ENCODE results near the gene KHDRBS2.

Gene KHDRBS2

DNA sequence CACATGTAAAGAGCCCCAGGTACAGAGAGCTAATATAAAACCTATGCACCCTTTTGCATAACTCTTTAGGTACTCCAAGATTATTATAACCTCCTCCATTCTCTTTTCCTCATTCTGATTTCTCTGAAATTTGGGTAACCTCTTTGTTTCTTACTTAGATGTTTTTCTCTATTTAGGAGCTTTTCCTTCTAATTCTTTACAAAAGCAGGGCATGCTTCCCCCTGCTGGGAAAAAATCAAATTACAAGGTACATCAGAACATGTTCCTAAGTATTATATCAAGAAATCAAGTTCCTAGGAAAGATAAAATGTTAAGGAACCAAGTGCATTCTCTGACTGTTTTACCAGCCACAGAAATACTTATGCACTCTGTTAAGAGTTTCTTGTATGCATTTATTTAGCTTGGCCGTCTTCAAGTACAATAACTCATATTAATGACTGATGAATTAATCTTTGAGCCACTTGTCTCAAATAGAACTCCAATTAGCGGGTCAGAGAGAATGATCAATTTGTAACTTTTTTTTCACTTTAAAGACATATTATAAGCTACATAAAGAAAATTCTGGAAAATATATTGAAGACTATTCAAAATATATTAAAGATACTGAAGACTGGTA, 2.1 kb downstream of the KHDRBS2 start:
- TF ChIP-seq TAF1 (IDR thresholded peaks at IDR 0.05; ENCODE audit: borderline replicate concordance, insufficient read depth, low read length): no peak

GRCh38 chr6:62283365-62283764, 2.7 kb downstream of the KHDRBS2 start:
- TF ChIP-seq TAF1 (IDR thresholded peaks at IDR 0.05; ENCODE audit: borderline replicate concordance, insufficient read depth, low read length): no peak
- no peak for TF ChIP-seq SIN3A (IDR thresholded peaks at IDR 0.05; ENCODE audit: borderline replicate concordance, insufficient read depth, low read length)
- TF ChIP-seq FOXP2 (optimal IDR thresholded peaks at IDR 0.05; ENCODE audit: borderline replicate concordance, extremely low read depth, extremely low read length, insufficient read depth): no peak
- TF ChIP-seq POLR2AphosphoS5 (IDR thresholded peaks at IDR 0.05; ENCODE audit: low read depth, low read length): no peak
- TF ChIP-seq REST (IDR thresholded peaks at IDR 0.05; ENCODE audit: insufficient read depth in 1 of 2, low read depth in 2 of 2, low read length in 2 of 2): no peak

GRCh38 chr6:62280099-62280498, 5.9 kb downstream of the KHDRBS2 start:
- TF ChIP-seq POLR2AphosphoS5 (IDR thresholded peaks at IDR 0.05; ENCODE audit: low read depth, low read length) (no peak), TAF1 (IDR thresholded peaks at IDR 0.05; ENCODE audit: borderline replicate concordance, insufficient read depth, low read length) (no peak), REST (IDR thresholded peaks at IDR 0.05; ENCODE audit: insufficient read depth in 1 of 2, low read depth in 2 of 2, low read length in 2 of 2) (no peak), SIN3A (IDR thresholded peaks at IDR 0.05; ENCODE audit: borderline replicate concordance, insufficient read depth, low read length) (no peak), FOXP2 (optimal IDR thresholded peaks at IDR 0.05; ENCODE audit: borderline replicate concordance, extremely low read depth, extremely low read length, insufficient read depth) (no peak)

GRCh38 chr6:62272114-62272513, 13.9 kb downstream of the KHDRBS2 start:
- TF ChIP-seq REST (IDR thresholded peaks at IDR 0.05; ENCODE audit: insufficient read depth in 1 of 2, low read depth in 2 of 2, low read length in 2 of 2) (no peak), POLR2AphosphoS5 (IDR thresholded peaks at IDR 0.05; ENCODE audit: low read depth, low read length) (no peak), FOXP2 (optimal IDR thresholded peaks at IDR 0.05; ENCODE audit: borderline replicate concordance, extremely low read depth, extremely low read length, insufficient read depth) (no peak), SIN3A (IDR thresholded peaks at IDR 0.05; ENCODE audit: borderline replicate concordance, insufficient read depth, low read length) (no peak), TAF1 (IDR thresholded peaks at IDR 0.05; ENCODE audit: borderline replicate concordance, insufficient read depth, low read length) (no peak)

- TF ChIP-seq FOXP2 (optimal IDR thresholded peaks at IDR 0.05; ENCODE audit: borderline replicate concordance, extremely low read depth, extremely low read length, insufficient read depth) (no peak), TAF1 (IDR thresholded peaks at IDR 0.05; ENCODE audit: borderline replicate concordance, insufficient read depth, low read length) (no peak), SIN3A (IDR thresholded peaks at IDR 0.05; ENCODE audit: borderline replicate concordance, insufficient read depth, low read length) (no peak), REST (IDR thresholded peaks at IDR 0.05; ENCODE audit: insufficient read depth in 1 of 2, low read depth in 2 of 2, low read length in 2 of 2) (no peak), POLR2AphosphoS5 (IDR thresholded peaks at IDR 0.05; ENCODE audit: low read depth, low read length) (no peak)
These were observed 20.0 kb downstream of the KHDRBS2 start for GRCh38 chr6:62265906-62266525.

All from PFSK-1 (cell line).